GM21786 (cell line): ENCODE results near the gene PTPN1.
"Not testable (repeated sequence)": the region's sequence is repeated elsewhere in the genome, so short reads cannot be mapped to it uniquely, and the experiment has no call there.

Experiments used
- ATAC-seq: cut with Tn5 transposase; IDR thresholded peaks from one replicate; pipeline ENCODE4 v1.9.1; 2021; ENCODE audit not compliant: unreplicated experiment

Gene PTPN1

DNA sequence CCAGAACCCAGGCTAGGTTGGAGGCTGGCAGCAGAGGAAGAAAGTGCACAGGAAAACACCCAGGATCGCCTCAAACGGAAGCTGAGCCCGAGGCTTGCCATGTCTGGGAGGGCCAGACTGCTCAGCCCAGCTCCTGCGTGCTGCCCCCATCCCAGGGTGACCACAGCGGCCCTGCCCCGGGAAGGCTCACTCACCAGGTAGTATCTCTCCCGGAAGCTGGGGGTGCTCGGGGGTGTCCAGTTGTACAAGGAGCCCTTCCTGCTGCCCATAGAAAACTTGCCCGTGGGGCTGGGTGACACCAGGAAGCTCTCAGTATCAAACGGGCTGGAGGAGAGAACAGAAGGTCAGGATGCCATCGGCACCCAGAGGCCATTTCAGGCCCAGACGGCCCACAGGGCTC lies 94.3 kb downstream of the PTPN1 start:
- ATAC-seq = no peak

DNA sequence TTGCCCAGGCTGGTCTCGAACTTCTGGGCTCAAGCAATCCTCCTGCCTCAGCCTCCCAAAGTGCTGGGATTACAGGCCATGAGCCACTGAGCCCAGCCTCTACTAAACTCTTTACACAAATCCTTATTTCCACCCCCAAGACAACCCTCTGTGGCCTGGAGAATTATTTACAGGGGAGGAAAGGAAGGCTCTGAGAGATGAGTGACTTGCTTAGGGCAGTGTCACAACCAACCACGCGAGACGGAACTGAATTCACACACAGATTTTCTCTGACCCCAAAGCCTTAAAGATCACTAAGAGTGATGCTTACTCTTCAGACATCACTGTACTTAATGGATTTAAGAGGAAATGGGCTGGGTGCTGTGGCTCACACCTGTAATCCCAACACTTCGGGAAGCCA lies 95.0 kb downstream of the PTPN1 start:
- no peak for ATAC-seq

DNA sequence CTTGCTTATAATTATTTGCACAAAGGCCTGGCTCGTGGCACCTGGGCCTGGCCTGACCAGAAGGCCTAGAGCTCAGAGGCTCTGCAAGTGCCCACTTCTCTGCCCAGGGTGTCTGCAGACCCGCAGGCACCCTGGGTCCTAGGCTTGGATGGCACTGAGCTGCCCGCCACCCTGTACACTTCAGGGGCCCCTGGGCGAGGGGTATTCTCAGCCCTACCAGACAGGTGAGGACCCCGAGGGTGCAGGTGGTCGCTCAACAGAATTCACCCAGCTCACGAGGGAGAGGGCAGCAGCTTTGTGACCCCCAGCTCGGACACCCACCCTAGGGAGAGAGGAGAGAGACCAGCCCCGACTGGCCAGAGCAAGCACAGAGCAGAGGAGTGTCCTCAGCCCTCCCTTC lies 97.3 kb downstream of the PTPN1 start:
- no peak for ATAC-seq

DNA sequence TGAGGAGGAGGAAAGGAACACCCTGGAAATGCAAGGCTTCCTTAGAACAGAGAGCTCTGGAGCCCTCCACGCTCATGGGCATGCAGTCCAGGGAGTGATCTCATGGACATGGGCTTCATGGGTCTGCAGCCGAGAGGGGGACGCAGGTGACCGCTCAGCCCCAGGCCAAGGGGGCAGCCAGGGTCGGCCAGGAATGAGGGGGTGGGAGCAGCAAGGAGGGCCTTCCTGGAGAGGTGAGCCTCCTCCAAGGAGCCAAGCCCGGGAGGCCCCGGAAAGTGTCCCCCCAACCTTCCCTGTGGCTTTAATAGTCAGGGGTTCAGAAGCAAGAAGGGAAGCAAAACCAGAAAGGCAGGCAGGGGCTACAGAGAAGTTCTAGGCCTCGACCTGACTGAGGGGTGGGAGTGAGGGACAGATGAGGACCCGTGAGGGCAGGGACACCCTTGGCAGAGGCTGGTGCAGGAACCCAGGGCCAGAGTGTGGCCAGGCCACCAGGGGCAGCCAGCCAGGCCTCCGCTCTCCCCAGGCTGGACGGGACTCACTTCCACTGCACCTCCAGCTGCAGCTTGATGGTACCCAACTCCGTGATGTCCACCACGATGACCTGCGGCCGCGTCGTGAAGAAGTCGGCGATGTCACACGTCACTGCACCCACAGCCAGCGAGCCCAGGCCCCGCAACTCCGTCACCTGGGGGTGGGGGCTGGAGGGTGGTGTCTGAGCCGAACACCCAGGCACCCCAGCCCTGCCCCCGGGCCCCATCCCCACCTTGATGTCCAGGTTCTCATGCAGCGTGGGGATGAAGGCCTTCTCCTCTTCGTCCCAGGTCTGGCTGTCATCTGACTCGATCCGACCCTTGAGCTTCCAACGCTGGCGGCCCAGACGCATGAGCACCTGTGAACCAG lies 97.9 kb downstream of the PTPN1 start:
- no peak for ATAC-seq

DNA sequence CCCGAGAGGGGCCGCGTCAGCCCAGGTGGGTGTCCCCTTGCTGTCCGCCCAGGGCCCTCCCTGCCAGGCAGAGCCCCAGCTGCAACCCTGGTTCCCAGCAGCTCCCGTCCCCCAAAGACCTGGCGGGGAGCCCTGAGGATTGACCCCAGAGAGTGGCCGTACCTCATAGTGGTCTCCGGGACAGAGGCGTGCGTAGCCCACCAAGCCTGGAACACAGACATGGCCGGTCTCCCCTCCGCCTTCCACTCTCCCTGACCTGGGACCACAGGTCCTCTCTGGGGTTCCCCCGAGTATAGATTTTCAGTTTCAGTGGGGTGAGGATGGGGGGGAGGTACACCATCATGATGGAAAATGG lies 98.5 kb downstream of the PTPN1 start:
- no peak for ATAC-seq

DNA sequence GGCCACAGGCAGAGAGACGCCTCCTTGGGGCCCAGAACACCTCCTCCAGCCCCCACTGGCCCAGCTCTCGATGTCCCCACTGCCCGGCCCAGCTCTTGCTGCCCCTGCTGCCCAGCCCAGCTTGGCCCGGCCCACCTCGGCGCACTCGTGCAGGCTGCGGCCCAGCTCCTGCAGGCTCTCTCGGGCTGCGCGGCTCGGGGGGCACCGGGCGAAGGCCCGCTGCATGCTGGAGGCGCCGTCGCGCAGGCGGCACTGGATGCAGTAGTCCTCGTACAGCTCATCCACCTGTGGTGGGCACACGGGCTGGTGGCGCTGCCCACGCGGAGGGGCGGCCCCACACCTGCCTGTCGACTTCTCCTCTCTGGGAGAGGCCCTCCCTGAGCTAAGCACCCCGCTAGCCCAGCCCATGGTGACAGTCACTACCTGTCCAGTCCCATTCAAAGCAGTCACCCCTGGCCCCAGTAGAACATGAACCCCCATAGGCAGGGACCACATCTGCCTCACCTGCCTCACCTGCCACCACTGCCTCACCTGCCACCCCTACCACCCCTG lies 99.3 kb downstream of the PTPN1 start:
- no peak for ATAC-seq

DNA sequence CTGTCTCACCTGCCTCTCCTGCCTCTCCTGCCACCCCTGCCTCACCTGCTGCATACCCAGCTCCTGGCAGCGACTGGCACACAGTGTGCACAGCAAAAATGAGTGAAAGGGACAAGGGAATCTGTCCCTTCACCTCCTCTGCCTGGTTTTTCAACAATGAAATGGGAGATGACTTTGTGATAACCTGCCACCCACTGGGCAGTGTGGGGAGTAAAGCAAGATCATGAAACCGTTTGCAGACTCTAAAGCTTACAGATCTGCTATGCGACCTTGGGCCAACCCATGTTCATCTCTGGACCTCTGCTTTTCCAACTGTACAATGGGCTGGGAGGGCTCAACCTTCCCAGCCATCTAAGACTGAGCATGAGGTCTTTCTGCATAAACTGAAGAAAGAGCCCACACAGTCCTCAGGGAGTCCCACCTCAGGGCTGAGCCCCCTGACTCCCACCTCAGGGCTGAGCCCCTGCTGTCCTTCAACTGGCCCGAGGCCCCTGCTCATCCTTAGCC lies 100.1 kb downstream of the PTPN1 start:
- ATAC-seq = no peak

DNA sequence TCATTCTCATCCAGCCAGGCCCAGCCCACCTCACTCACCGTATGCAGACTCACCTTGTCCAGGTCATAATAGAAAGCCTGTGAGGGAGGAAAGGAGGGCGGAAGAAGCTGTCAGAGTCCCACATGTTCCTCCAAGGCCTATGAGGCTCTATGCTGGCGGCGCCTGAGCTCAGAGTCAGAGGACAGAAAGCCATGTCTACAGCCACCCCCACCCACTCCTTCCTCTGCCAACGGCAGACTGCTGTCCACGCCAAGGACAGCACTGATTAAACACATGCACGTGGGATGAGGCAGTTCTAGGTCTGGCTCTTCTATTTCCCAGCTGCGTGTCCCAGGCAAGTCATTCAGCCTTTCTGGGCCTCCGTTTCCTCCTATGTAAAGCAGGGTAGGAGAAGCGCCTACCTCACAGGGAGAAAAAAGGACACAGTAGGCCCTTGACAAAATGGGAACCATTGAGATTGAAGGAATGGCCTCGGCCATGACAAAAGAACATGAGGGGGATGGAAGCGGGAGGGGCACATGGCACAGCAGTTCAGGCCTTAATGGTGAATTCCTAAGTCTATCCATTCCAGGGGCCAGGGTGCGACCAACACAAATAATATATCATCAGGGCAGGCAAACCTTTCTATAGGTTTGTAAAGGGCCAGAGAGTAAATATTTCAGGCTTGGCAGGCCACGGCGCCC lies 101.1 kb downstream of the PTPN1 start:
- no peak for ATAC-seq

DNA sequence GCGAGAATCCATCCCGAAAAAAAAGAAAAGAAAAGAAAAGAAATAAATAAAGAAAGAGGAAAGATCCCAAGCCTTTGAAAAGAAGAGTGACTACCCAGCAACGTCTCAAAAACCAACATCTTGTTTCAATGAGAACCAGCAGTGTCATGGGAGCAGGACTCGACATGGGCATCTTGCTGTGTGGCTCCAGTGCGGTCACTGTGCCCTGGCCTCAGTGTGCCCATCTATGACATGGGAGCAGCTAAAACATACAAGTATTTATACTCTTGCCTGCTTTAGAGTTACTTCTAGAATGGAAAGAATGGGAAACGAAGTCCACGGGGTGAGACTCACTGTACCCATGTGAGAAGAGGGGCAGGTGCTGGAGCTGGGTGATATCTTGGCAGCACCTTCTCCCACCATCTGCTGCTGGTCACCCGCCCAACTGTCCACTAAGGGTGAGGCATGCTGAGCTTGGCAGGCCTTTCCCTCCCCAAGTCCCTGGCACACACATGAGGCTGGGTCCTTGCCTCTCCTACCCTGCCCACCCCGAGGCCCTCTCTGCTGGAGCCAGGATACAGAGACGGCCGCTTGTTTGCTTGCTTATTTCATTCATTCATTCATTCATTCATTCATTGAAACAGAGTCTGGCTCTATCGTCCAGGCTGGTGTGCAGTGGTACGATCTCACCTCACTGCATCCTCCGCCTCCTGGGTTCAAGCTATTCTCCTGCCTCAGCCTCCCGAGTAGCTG lies 103.4 kb downstream of the PTPN1 start:
- ATAC-seq = no peak

DNA sequence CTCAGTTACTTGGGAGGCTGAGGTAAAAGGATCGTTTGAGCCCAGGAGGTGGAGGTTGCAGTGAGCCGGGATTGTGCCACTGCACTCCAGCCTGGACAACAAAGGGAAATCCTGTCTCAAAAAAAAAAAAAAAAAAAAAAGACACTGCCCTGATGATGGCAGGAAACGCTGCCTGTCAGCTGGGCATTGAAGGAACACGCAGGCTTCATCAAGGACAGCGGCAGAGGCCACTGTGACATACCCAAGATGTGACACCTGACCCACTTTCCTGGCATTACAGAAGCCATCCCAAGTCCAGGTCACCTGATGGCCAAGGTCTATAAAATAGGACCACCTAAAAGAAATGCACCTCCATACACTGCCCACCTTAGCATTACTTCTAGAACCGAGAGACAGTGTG lies 105.2 kb downstream of the PTPN1 start:
- ATAC-seq = no peak

DNA sequence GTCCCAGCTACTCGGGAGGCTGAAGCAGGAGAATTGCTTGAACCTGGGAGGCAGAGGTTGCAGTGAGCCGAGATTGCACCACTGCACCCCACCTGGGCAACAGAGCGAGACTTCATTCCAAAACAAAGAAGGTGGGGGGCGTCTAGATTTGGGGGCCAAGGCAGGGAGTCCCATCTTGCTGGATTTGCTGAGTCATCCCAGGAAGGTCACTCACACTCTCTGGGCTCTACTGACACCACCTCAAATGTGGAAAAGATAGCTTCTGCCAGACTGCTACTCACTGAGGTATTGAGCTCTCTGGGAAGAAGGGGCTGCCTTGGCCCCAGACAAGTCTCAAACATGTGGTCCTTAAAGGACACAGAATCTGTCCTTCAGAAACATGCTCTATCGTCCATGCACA lies 106.8 kb downstream of the PTPN1 start:
- ATAC-seq = no peak

DNA sequence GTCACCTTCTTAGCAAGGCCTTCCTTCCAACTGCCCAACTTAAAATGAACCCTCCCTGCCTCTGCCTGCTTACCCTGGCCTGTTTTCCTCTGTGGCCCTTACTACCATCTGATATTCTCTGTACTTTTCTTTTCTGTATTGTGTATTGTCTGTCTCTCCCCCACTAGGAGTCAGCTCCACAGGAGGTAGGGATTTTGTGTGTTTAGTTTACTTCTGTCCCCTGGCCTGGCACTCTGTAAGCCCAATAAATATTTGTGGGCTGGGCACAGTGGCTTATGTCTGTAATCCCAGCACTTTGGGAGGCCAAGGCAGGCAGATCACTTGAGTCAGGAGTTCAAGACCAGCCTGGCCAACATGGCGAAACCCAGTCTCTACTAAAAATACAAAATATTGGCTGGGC lies 108.4 kb downstream of the PTPN1 start:
- ATAC-seq = no peak

DNA sequence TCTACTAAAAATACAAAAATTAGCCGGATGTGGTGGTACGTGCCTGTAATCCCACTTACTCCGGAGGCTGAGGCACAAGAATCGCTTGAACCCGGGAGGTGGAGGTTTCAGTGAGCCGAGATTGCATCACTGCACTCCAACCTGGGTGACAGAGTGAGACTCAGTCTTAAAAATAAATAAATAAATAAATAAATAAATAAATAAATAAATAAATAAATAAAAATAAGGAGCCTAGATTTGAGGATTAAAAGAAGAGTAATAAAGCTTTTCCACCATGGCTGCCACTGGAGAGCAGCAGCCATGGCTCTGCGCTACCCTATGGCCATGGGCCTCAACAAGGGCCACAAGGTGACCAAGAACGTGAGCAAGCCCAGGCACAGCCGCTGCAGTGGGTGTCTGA lies 110.3 kb downstream of the PTPN1 start:
- not testable (repeated sequence) for ATAC-seq

DNA sequence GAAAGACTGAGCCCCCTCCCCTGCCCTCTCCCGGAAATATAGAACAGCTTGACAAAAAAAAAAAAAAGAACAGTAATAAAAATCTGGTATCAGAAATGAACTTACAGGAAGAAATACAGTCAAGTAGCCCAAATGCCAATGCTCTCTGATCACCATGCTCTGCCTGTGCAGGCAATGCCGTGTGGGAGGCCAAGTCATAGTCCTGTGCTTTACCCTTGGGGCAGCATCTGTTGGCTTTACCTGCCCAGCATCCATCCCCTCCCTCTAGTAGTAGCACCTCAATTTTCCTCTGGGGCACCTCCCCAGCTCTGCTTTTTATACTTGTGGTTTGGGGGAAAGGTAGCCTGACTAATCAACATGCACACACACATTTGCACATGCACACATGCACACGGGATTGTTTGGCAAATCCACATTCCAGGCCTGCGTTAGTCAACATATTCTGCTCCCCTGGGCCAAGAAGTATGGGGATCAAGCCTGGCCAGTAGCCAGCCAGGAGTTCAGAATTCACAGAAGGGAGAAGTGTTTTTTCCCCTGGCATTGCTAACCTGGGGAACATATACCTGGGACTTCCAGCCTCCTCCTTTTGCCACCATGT lies 111.0 kb downstream of the PTPN1 start:
- no peak for ATAC-seq

DNA sequence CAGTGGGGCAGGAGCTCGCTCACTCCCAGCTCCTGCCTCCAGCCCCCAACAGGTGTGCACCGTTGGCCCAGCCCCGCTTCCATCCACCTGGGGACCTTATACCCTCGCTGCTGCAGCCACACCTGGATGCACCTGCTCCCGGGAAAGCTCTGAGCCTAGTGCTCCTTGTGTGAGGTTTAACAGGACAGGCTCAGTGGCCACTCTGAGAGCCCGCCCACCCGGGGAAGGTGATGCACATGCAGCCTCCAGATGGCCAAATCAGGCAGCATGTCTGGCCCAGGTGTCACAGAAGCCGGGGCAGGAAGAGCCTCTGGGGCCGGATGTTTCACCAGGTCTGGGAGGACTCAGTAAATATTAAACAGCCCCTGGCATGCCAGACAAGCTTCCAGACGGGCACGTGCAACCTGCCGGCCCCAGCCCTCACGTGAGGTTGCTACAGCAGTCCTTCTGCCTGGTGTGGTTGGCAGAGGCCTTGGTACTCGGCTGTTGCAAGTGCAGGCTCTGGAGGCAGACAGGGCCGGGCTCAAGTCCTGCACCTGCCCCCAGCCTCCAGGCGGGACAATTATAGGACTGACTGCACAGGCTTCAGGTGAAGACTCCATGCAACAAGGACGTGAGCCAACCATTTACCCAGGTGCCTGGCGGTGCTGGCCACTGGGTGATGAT lies 114.3 kb downstream of the PTPN1 start:
- ATAC-seq = no peak

DNA sequence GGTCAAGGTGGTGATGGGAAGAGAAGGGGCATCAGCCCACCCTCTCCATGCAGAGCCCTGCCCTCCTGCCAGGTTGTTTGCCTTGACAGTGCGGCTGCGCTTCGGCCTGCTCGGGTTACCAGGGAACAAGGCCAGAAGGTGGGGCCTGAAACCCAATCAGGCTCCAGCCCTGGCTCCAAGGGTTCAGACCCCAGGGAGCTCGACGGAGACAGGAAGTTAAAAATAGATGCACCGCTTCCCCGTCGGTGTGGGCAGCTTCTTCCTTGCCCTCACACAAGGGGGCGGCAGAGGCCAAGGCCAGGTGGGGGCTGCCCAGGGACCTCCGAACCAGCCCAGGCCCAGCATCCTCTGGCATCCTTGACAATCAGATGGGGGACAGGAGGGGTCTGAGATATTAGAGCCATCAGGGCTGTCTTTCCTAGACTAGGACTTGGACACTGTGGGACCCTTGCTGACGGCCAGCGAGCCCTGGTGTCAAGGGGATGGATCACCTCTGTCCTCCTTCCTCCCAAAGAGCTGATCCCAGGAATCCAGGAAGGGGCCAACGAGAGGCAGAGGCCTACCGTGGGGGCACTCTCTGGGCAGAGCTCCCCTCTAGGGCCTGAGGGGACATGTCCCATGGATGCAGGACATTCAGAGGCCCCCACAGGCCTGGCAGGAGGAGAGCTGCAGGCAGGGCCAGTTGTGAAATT lies 115.9 kb downstream of the PTPN1 start:
- ATAC-seq = no peak

DNA sequence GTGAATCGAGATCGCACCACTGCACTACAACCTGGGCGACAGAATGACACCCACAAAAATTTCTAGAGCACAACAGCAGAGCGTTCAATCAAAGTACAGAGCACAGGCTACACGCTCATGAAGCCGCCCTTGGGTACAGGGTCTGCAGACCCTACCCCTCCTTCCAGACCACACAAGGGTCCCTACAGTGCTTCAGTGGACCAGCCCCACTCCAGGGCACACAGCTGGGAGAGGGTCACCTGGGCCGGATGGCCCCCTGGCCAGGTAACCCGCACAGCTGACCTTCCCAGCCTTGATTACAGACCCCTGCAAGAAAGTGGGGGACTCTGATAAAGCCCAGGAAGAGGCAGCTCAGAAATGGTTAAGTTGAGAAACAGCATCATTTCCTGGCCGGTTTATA lies 117.6 kb downstream of the PTPN1 start:
- ATAC-seq = no peak

DNA sequence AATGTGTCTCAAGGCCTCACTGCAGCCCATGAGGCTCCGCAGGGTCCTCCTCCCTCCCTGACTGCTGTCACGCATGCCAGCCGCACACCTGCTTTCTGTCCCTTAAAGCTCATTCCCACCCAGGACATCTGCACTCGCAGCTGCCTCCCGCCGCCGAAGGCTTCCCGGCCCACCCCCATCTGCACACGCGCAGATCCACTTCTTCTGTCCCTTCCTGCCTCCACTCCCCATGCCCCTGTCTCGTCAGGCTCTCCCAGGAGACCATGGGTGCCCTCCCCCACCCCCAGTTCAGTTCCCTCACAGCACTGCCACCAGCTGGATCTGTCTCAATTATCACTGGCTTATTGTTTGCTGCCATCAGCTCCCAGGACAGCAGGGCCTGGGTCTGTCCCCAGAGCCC lies 118.1 kb downstream of the PTPN1 start:
- ATAC-seq = no peak

DNA sequence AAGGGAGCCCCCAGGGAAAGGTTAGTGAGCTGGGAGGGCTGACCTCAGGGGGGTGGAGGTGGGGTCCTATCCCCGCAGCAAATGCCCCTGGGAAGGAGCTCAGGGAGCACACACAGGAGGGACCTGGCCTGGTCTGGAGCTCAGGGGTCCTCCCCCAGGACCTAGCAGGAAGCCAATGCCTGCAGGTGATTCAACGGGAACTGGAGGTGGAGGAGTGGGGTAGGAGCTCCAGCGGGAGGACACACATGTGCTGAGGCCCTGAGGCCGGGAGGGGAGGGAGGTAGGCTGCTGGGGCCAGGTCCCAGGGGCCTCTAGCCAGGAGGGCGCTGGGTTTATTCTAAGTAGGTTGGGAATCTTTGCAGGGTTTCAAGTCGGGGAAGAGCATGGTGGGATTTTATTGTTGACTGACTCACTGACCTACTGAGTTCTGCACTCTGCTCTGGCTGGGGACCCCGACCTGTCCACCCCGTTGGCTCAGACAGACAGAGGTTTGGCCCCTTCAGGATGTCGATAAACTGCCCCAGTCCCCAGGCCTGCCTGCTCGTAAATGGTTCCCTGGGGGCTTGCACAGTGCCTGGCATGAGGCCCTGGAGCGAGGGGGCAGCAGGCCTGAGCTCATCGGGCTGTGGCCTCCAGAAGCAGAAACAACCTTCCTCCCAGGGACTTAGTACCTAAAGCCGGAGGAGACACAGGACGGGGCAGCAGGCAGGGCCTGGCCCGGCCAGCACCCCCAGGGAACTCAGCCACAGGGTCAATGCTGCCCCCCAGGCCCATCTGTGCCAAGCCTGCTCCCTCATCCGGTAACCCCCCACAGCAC lies 118.9 kb downstream of the PTPN1 start:
- ATAC-seq = no peak
